HepG2 (cell line): Measurements from ENCODE around the gene SLC36A3. TPM values are rescaled to one million over a fixed set of nuclear protein-coding genes. Genes with fewer than 3 reads are reported as not detected.

Experiments used
- ASH2L ChIP-seq: fragments of 300-600, 200-600 bp; sonication (generic); IDR thresholded peaks from 2 replicates; pipeline ENCODE4 v1.7.0; 2017; ENCODE audit warnings: low read depth, mild to moderate bottlenecking, moderate library complexity, mixed read lengths, low read length; ENCODE audit not compliant: insufficient read length
- ELF4 ChIP-seq: sonication (generic); formaldehyde crosslinking; IDR thresholded peaks from 2 replicates; pipeline ENCODE4 v1.5.0; 2020; ENCODE audit warnings: missing genetic modification reagents, mild to moderate bottlenecking, moderate library complexity, borderline replicate concordance
- HMGA1 ChIP-seq: sonication (generic); formaldehyde crosslinking; conservative IDR thresholded peaks from 2 replicates; pipeline ENCODE4 v1.4.0; 2020; ENCODE audit warnings: missing genetic modification reagents
- MAF1 ChIP-seq: sonication (generic); formaldehyde crosslinking; IDR thresholded peaks from 2 replicates; pipeline ENCODE4 v1.5.0; 2020; ENCODE audit warnings: missing genetic modification reagents, borderline replicate concordance
- MTF1 ChIP-seq: sonication (generic); formaldehyde crosslinking; IDR thresholded peaks from 2 replicates; pipeline ENCODE4 v1.5.0; 2020; ENCODE audit warnings: missing genetic modification reagents
- NFE2L1 ChIP-seq: sonication (generic); formaldehyde crosslinking; IDR thresholded peaks from 2 replicates; pipeline ENCODE4 v1.4.0; 2020; ENCODE audit warnings: missing genetic modification reagents, mild to moderate bottlenecking, borderline replicate concordance
- PAXIP1 ChIP-seq: sonication (generic); formaldehyde crosslinking; conservative IDR thresholded peaks from 2 replicates; pipeline ENCODE4 v1.4.0; 2020; ENCODE audit warnings: mild to moderate bottlenecking, missing genetic modification reagents, moderate library complexity
- PRMT3 ChIP-seq: sonication (generic); formaldehyde crosslinking; IDR thresholded peaks from 2 replicates; pipeline ENCODE4 v1.8.1; 2022; ENCODE audit warnings: low read depth, mild to moderate bottlenecking, moderate library complexity, missing genetic modification reagents, borderline replicate concordance
- SALL2 ChIP-seq: sonication (generic); formaldehyde crosslinking; IDR thresholded peaks from 2 replicates; pipeline ENCODE4 v1.8.1; 2023; ENCODE audit warnings: mild to moderate bottlenecking, missing genetic modification reagents, inconsistent platforms
- SUZ12 ChIP-seq: fragments of 150-350 bp; IDR thresholded peaks from 2 replicates; pipeline ENCODE4 v1.6.1; 2014; ENCODE audit warnings: low read depth, low read length
- ZMYM4 ChIP-seq: sonication (generic); formaldehyde crosslinking; IDR thresholded peaks from 2 replicates; pipeline ENCODE4 v1.8.1; 2023; ENCODE audit warnings: mild to moderate bottlenecking, missing genetic modification reagents
- ZNF224 ChIP-seq: sonication (generic); formaldehyde crosslinking; IDR thresholded peaks from 2 replicates; pipeline ENCODE4 v1.5.0; 2020; ENCODE audit warnings: mild to moderate bottlenecking, missing genetic modification reagents
- ZNF234 ChIP-seq: sonication (generic); formaldehyde crosslinking; conservative IDR thresholded peaks from 2 replicates; pipeline ENCODE4 v1.5.1; 2020; ENCODE audit warnings: mild to moderate bottlenecking, missing genetic modification reagents
- ZNF30 ChIP-seq: sonication (generic); formaldehyde crosslinking; IDR thresholded peaks from 2 replicates; pipeline ENCODE4 v1.5.0; 2020; ENCODE audit warnings: mild to moderate bottlenecking, missing genetic modification reagents
- ZNF775 ChIP-seq: sonication (generic); formaldehyde crosslinking; IDR thresholded peaks from 2 replicates; pipeline ENCODE4 v1.4.0; 2020; ENCODE audit warnings: missing genetic modification reagents, mild to moderate bottlenecking, moderate library complexity, borderline replicate concordance
- polyA plus RNA-seq, 8 experiments: library from polyadenylated mRNA; depleted of rRNA in 3 of 8; stranded (reverse) in 7 of 8; unstranded in 1 of 8; fragments of >200 nt; fragmentation: Illumina TruSeq in 4 of 8; extraction: Trizol in 4 of 8; gene quantifications; 2 replicates each; pipeline versions ENCODE4 v1.2.1 to v1.2.3, GENCODE V29; 2011 to 2016; ENCODE audit warnings: low read depth in 4 of 8, missing spikeins in 1 of 8, mixed read lengths in 1 of 8; ENCODE audit not compliant: insufficient read depth in 1 of 8
- total RNA-seq, 5 experiments: library from RNA; depleted of rRNA; stranded (reverse); fragments of >200 nt; fragmentation: Illumina TruSeq; extraction: Trizol; gene quantifications; 2 replicates each; pipeline ENCODE4 v1.2.3, GENCODE V29; 2016; ENCODE audit warnings: low read depth in 1 of 5
- TF ChIP-seq, protein P1 (sequence below), 2 experiments: sonication (generic) in 1 of 2; formaldehyde crosslinking in 1 of 2; IDR thresholded peaks; 2 replicates each; pipeline versions ENCODE4 v1.6.1 to v1.9.0; 2014 to 2022; ENCODE audit warnings: antibody characterized with exemption in 1 of 2, borderline replicate concordance in 1 of 2, inconsistent platforms in 1 of 2, low read depth in 1 of 2, missing genetic modification reagents in 1 of 2
- TF ChIP-seq, protein P2 (sequence below): sonication (generic); formaldehyde crosslinking; conservative IDR thresholded peaks from 2 replicates; pipeline ENCODE4 v1.4.0; 2020; ENCODE audit warnings: missing genetic modification reagents

Gene SLC36A3
- total and polyA plus RNA-seq, 2 of the 13 experiments (the other 11 are each of a cell fraction or from before 2014, with no cell fraction given): not detected

DNA sequence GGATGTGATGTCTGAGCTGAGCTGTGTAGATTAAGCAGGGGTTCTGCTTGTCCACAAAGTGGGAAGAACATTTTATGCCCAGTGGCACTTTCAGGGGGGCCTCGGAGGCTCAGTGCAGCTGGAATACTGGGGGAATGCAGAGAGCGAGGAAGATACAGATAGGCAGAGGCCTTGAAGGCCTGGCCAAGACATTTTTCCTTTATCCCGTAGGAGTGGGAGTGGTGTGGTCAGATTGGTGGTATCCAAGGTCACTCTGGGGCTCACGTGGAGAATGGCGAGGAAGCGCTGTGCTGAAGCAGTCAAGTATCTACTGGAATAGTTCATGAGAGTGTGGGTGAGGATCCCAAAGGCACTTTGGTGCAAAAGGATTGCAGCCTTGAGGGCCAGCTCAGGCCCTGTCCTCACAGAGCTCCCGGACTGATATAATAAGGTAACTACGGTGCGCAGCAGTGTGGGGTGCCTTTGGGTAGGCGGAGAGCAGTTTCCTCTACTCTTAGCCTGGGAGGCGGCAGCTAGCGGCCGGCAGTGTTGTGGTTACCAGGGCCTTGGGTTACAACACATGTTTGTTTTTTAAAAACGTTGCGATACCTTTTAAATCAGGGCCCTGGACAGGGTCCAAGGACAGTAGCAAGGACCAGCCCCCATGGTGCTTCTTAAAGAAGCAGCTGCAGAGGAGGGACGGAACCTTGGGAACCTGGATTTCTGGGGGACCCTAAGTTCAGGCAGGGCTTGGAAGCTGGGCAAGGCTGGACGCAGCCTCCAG is 68.9 kb downstream of the SLC36A3 start (continued):
- TF ChIP-seq, protein P1, sequence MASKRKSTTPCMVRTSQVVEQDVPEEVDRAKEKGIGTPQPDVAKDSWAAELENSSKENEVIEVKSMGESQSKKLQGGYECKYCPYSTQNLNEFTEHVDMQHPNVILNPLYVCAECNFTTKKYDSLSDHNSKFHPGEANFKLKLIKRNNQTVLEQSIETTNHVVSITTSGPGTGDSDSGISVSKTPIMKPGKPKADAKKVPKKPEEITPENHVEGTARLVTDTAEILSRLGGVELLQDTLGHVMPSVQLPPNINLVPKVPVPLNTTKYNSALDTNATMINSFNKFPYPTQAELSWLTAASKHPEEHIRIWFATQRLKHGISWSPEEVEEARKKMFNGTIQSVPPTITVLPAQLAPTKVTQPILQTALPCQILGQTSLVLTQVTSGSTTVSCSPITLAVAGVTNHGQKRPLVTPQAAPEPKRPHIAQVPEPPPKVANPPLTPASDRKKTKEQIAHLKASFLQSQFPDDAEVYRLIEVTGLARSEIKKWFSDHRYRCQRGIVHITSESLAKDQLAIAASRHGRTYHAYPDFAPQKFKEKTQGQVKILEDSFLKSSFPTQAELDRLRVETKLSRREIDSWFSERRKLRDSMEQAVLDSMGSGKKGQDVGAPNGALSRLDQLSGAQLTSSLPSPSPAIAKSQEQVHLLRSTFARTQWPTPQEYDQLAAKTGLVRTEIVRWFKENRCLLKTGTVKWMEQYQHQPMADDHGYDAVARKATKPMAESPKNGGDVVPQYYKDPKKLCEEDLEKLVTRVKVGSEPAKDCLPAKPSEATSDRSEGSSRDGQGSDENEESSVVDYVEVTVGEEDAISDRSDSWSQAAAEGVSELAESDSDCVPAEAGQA (IDR thresholded peaks at IDR 0.05; ENCODE audit: low read depth): no peak
- TF ChIP-seq, protein P1 (CRISPR knock-in tag; IDR thresholded peaks at IDR 0.05; ENCODE audit: borderline replicate concordance): no peak
- TF ChIP-seq PAXIP1 (CRISPR knock-in tag) (peak; percentile 87), ZNF224 (CRISPR knock-in tag) (no peak), ZNF234 (CRISPR knock-in tag) (no peak), ELF4 (CRISPR knock-in tag) (no peak), SALL2 (CRISPR knock-in tag) (peak; percentile 55; the same call in 1 of the 2 replicates), ZNF30 (CRISPR knock-in tag) (no peak), MAF1 (CRISPR knock-in tag) (no peak), MTF1 (CRISPR knock-in tag) (no peak), PRMT3 (no peak), ZMYM4 (CRISPR knock-in tag) (peak; percentile 61), SUZ12 (no peak), ZNF775 (no peak), NFE2L1 (CRISPR knock-in tag) (no peak), ASH2L (peak; percentile 38), HMGA1 (CRISPR knock-in tag) (no peak)
- TF ChIP-seq, protein P2, sequence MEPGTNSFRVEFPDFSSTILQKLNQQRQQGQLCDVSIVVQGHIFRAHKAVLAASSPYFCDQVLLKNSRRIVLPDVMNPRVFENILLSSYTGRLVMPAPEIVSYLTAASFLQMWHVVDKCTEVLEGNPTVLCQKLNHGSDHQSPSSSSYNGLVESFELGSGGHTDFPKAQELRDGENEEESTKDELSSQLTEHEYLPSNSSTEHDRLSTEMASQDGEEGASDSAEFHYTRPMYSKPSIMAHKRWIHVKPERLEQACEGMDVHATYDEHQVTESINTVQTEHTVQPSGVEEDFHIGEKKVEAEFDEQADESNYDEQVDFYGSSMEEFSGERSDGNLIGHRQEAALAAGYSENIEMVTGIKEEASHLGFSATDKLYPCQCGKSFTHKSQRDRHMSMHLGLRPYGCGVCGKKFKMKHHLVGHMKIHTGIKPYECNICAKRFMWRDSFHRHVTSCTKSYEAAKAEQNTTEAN (CRISPR knock-in tag): no peak
